Measurements from ENCODE around the gene DDX23.
A peak's percentile ranks its signal among the peaks of the same experiment; 100 is the strongest.

The DDX23 gene

DNA sequence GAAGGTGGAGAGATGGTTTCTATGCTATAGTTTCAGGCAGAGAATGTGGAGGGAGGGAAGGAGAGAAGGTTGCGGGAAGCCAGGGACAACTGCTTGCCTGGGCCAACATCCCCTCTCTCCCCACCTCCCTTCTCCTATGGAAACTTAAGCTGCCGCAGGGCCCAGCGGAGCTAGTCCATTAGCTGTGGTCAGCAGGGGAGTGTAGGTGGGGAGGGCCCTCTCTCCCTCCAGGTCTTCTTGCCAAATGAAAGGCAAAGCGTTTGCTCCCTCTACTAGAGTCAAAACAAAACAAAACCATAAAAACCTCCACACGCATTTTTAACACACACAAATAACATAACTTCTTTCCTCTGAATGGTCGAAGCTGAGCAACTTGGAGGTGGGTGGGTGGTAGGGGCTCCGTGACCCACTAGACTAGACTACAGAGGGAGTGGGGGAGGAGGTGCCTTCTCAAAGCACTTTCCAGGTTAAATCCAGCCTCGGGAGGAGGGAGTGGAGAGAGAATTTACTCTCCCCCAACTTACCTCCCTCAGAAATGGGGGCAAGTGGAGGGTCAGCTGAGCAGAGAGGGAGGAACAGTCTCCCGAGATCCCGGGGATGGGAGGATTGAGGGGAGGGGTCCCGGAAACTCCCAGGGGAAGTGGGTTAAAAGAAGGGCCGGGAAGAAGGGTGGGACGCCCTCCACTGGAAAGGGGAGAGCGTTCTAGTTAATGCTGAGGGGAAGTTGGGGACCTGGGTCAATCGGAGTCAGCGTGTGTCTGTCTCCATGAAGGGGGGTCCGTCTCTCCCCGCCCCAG is 38.3 kb downstream of the DDX23 start:
- no peaks in the 10 kb centered on the region for H3K36me3 ChIP-seq (ENCODE audit: insufficient read depth)
- no peak overlapping the region for H3K4me3 ChIP-seq (IDR thresholded peaks at IDR 0.05; ENCODE audit: insufficient read depth, low read depth, low read length)
- peak overlapping the region; percentile 73; the same call in 1 of the 2 replicates for H3K9ac ChIP-seq
- no peaks in the 10 kb centered on the region for H3K27me3 ChIP-seq (ENCODE audit: insufficient read depth, low read depth)
- peaks cover 24% of the 10 kb centered on the region for H3K4me1 ChIP-seq (ENCODE audit: low read depth, poor library complexity, severe bottlenecking)
- H4K20me1 ChIP-seq (ENCODE audit: insufficient read depth): no peaks in the 10 kb centered on the region
- peak overlapping the region; percentile 99 for H3K4me2 ChIP-seq
- H3K79me2 ChIP-seq (ENCODE audit: insufficient read depth, low read depth): no peaks in the 10 kb centered on the region
- no peak overlapping the region for H3K27ac ChIP-seq
- H2AFZ ChIP-seq (ENCODE audit: low read depth): peak overlapping the region; percentile 100
- TF ChIP-seq, protein P1, sequence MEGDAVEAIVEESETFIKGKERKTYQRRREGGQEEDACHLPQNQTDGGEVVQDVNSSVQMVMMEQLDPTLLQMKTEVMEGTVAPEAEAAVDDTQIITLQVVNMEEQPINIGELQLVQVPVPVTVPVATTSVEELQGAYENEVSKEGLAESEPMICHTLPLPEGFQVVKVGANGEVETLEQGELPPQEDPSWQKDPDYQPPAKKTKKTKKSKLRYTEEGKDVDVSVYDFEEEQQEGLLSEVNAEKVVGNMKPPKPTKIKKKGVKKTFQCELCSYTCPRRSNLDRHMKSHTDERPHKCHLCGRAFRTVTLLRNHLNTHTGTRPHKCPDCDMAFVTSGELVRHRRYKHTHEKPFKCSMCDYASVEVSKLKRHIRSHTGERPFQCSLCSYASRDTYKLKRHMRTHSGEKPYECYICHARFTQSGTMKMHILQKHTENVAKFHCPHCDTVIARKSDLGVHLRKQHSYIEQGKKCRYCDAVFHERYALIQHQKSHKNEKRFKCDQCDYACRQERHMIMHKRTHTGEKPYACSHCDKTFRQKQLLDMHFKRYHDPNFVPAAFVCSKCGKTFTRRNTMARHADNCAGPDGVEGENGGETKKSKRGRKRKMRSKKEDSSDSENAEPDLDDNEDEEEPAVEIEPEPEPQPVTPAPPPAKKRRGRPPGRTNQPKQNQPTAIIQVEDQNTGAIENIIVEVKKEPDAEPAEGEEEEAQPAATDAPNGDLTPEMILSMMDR (conservative IDR thresholded peaks at IDR 0.05; ENCODE audit: low read depth, low read length): no peak

DNA sequence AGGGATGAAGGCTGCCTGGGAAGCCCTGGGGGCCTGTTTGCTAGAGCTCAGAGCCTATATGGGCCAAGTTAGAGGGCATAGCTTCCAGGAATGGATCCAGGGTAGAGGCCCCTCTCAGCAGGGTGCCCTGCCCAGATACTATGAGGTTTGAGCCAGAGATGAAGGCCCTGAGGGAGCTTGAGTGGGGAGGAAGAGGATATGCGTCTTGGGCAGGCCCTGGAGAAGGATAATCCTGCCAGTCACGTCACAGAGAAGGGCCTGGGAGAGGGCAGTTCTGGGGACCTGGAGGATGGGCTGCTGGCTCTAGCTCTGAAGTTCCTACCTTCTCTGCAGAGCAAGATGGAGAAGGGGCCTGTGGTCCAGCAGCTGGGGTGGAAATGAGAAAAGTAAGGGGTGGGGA is 39.6 kb downstream of the DDX23 start:
- Histone ChIP-seq H3K27me3 (ENCODE audit: insufficient read depth, low read depth) (no peaks in the 10 kb centered on the region), H3K79me2 (ENCODE audit: insufficient read depth, low read depth) (no peaks in the 10 kb centered on the region), H3K9ac (no peak overlapping the region), H3K36me3 (ENCODE audit: insufficient read depth) (no peaks in the 10 kb centered on the region), H3K27ac (no peak overlapping the region), H3K4me1 (ENCODE audit: low read depth, poor library complexity, severe bottlenecking) (peaks cover 18% of the 10 kb centered on the region), H4K20me1 (ENCODE audit: insufficient read depth) (no peaks in the 10 kb centered on the region), H3K4me3 (IDR thresholded peaks at IDR 0.05; ENCODE audit: insufficient read depth, low read depth, low read length) (no peak overlapping the region), H3K4me2 (no peak overlapping the region), H2AFZ (ENCODE audit: low read depth) (no peak overlapping the region)
- TF ChIP-seq, protein P1 (conservative IDR thresholded peaks at IDR 0.05; ENCODE audit: low read depth, low read length): no peak

DNA sequence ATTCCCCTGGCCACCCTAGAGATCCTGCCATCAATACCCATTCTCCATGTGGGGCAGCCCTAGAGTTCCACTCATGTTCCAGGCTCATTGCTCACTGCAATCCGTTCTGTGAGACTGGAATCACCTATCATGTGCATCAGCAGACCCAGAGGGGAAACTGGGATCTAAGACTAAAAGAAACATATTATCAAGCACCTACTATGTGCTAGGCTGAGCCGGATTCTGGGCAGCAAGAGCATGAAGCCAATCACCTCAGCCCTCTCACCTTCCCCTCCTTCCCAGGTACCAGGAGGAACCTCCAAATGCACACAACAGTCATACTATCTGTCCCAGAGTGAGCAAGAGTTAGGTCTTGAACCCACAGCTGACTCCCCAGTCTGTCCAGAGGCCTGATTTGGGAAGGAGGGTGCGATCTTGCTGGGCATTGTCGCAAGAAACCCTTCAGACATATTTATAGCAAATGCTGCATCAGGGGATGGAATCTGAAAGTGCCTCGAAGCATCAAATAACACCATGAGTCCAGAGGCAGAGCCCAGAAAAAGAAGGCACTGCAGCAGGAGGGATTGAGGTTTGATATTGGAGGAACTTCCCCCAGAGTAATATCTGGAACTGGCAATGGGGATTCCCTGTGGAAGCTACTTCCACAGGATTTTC is 40.4 kb downstream of the DDX23 start:
- no peaks in the 10 kb centered on the region for H3K27me3 ChIP-seq (ENCODE audit: insufficient read depth, low read depth)
- H3K79me2 ChIP-seq (ENCODE audit: insufficient read depth, low read depth): no peaks in the 10 kb centered on the region
- H3K36me3 ChIP-seq (ENCODE audit: insufficient read depth): no peaks in the 10 kb centered on the region
- H3K4me1 ChIP-seq (ENCODE audit: low read depth, poor library complexity, severe bottlenecking): peaks cover 15% of the 10 kb centered on the region
- H3K4me2 ChIP-seq: no peak overlapping the region
- no peak overlapping the region for H3K4me3 ChIP-seq (IDR thresholded peaks at IDR 0.05; ENCODE audit: insufficient read depth, low read depth, low read length)
- TF ChIP-seq, protein P1 (conservative IDR thresholded peaks at IDR 0.05; ENCODE audit: low read depth, low read length): no peak
- H3K27ac ChIP-seq: no peak overlapping the region
- H4K20me1 ChIP-seq (ENCODE audit: insufficient read depth): no peaks in the 10 kb centered on the region
- H3K9ac ChIP-seq: no peak overlapping the region
- no peak overlapping the region for H2AFZ ChIP-seq (ENCODE audit: low read depth)

DNA sequence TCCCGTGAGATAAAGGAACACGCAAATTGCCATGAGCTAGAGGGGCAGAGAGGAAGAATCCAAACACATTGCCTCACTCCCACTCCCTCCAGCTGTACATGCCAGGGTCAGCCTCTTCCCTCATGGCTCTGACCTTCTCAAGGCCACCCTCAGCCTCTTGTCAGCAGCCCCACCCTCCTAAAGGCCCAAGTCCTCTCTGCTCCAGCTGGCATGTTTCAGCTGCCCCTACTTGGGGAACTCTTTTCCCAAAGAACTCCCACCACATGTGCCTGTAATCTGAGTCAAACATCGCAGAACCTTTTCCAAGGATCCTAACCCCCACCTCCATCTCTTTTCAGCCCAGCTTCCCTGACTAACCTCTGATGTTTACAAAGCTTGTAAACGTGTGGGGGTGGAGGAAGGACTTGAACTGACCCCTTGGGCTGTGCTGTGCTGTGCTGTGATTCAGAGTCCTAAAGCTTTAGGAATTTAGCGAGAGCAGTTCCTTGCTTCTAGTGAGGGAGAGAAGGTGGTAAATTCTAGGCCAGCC is 41.0 kb downstream of the DDX23 start:
- no peaks in the 10 kb centered on the region for H3K79me2 ChIP-seq (ENCODE audit: insufficient read depth, low read depth)
- H3K4me3 ChIP-seq (IDR thresholded peaks at IDR 0.05; ENCODE audit: insufficient read depth, low read depth, low read length): no peak overlapping the region
- no peak overlapping the region for H2AFZ ChIP-seq (ENCODE audit: low read depth)
- H3K4me2 ChIP-seq: no peak overlapping the region
- H4K20me1 ChIP-seq (ENCODE audit: insufficient read depth): no peaks in the 10 kb centered on the region
- no peak overlapping the region for H3K9ac ChIP-seq
- H3K27ac ChIP-seq: no peak overlapping the region
- no peaks in the 10 kb centered on the region for H3K36me3 ChIP-seq (ENCODE audit: insufficient read depth)
- TF ChIP-seq, protein P1 (conservative IDR thresholded peaks at IDR 0.05; ENCODE audit: low read depth, low read length): no peak
- H3K4me1 ChIP-seq (ENCODE audit: low read depth, poor library complexity, severe bottlenecking): peaks cover 9% of the 10 kb centered on the region
- H3K27me3 ChIP-seq (ENCODE audit: insufficient read depth, low read depth): no peaks in the 10 kb centered on the region
